GM18909 (cell line): ENCODE data around the gene ITGB2.
"Not testable (repeated sequence)": the region's sequence is repeated elsewhere in the genome, so short reads cannot be mapped to it uniquely, and the experiment has no call there.

Experiments
- ATAC-seq: cut with Tn5 transposase; IDR thresholded peaks from one replicate; pipeline ENCODE4 v1.9.1; 2021; ENCODE audit warnings: mild to moderate bottlenecking; ENCODE audit not compliant: unreplicated experiment, poor library complexity

The ITGB2 gene

DNA sequence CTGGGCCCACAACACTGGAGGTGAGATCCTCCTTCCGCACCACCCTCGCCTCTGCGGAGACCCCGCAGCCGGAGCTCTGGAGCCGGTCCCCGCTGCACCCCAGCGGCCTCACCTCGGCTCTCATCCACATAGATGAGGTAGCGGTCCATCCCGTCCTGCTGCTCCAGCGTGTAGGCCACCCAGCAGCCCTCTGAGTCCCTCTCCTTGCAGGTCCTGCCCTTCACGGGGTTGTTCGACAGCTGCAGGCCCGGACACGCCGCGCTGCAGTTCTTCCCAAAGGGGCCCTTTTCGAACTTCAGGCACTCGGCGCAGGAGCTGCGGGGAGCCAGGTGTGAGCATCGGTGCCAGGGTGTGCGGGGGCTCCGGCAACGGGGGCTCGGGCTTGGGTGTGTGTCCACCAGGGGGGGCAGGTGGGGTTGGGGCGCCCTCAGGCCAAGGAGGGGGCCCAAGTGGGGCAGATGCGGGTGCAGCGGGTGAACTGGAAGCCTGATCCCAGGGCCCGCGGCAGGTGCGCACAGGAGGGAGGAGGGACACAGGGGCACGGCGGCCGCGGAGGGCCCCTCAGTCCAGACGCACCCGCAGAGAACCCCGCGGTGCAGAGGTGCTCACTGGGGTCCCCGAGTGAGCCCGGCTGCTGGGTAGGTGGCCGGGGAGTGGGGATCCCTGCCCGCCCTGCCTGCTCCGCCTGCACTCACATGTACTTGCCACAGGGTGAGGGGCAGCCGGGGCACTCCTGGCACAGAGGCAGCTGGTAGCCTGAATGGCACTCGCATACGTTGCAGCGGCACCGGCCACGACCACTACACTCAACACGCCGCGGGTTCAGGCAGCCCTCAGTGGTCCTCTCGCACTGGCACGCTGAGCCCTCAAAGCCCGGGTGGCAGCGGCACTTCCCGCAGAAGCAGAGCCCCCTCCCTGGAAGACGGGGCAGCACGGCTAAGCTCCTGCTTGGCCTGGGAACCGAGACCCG is 31.8 kb downstream of the ITGB2 start:
- ATAC-seq, result no peak

DNA sequence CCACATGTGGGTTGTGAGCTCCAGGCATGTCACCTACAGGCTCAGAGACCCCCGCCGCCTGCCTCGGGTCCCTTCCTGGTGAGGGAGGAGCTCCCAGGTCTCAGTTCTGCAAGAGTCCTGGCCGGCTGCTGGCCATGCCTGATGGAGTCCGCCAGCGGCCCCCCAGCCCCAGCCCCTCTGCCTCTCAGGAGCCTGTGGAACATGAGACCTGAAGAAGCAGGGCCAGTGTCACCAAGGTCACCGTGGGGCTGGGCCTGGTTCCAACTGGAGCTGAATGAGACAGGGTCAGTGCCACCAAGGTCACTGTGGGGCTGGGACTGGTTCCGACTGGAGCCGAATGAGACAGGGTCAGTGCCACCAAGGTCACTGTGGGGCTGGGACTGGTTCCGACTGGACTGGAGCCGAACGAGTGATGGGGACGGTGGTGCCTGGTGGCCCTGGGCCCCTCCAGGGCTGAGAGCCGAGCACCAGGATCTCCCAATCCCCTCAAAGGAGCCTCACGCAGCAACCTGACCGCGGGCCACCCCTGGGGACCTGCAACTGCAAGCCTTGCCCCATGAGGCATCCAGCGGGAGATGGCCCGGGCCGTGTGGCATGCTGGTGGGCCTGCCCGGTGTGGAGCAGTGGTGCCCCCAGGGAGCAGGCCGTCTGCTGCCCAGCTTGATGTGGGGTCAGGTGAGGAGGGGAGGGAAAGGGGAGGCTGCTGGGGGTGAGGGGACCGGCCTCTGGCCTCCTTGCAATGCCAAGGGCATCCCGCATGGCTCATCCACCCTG is 32.7 kb downstream of the ITGB2 start:
- ATAC-seq, result no peak

- no peak for ATAC-seq
Measured at GRCh38 chr21:44887126-44887806, 33.4 kb downstream of the ITGB2 start.

- ATAC-seq, result no peak
Measured at GRCh38 chr21:44886113-44887075, 34.3 kb downstream of the ITGB2 start.

DNA sequence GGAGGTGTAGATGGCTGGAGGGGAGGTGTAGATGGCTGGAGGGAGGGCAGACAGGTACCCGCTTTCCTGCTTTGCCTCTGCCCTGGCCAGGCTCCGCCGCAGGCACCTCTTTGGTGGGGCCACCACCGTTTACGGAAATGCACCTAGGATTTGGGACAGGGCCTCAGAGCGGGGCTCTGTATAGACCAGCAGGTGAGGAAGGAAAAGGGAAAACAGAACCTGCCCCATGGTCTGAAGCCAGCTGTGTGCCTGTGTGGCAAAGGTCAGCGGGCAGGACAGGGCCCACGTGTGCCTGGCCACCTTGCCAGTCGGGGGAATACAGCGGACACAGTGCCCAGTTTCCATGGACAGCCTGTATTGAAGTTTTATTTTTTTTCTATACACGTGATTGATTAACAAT is 35.1 kb downstream of the ITGB2 start:
- no peak for ATAC-seq

DNA sequence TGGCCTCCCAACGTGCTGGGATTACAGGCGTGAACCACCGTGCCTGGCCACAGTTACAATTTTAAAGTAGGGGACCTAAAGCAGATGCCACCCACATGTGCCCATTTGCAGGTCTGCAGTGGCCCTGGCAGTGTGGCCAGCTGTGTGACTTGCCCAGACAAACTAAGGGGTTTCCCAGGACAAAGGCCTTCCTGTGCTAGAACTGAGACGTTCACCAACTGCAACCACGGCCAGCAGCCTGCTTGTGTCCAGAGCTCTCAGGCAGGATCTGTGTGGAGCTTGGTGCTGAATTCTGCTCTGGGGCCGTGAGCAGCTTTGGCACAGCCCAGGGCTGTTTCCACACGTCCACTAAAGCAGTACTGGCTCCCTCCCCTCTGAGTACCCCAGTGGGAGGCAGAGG is 36.6 kb downstream of the ITGB2 start:
- no peak for ATAC-seq

DNA sequence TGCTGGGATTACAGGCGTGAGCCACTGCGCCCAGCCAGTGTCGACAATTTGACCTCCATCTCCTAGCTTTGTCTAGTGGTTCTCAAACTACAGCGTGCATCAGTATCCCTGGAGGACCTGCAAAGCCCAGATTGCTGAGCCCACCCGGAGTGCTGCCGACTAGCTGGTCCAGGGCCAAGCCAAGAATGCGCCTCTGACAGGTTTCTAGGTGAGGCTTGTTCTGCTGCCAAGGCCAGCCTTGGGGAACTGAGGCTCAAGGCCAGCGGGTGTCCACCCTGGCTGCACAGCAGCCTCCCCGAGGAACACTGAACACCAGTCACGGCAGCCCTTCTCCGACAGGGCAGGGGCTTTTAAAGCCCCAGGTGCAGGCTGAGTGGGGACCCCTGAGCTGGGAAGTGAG is 37.4 kb downstream of the ITGB2 start:
- no peak for ATAC-seq

- ATAC-seq, result no peak
Measured at GRCh38 chr21:44881198-44881872, 39.4 kb downstream of the ITGB2 start.

- ATAC-seq, result no peak
Measured at GRCh38 chr21:44880405-44881197, 40.1 kb downstream of the ITGB2 start.

GRCh38 chr21:44879238-44879637 is 41.5 kb downstream of the ITGB2 start:
- not testable (repeated sequence) for ATAC-seq

DNA sequence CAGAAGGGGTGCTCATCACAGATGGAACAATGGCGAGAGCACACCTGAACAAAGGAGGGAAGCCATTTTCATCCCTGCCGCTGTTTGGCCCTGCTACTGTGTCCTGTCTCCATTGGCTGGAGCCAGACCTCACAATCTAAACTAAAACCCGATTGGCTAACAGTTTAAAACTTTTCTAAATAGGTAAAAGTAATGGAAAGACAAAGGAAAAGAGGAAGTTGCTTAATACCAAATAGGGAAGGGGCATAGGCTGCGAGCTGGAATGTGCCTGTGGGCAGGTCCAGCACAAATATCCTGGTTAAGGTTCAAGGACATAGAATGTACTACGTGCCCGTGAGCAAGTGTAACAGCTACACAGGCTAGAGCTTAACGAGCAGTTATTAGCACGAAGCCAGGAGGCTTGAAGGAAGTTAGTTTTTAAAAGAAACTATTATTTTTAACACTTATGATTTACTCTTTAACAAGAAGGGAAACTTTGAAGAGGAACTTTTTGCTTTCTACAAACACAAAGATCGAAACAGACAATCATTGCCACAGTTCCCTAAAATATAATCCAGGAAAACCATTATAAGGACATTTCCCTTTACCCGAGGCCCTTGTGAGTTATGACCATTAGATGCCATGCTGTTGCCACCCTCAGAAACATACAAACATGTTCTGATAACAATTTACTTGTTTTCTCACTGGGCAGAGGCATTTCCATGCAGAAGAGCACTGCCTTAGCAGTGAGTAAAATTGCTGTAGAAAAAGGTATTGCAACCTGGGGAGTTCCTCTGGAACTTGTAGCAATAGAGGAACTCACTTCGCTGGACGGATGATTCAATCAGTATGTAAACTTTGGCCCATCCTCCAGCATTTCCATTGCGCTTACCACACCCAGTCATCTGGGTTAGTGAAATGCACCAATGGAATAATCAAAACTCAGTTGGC is 42.4 kb downstream of the ITGB2 start:
- no peak for ATAC-seq

DNA sequence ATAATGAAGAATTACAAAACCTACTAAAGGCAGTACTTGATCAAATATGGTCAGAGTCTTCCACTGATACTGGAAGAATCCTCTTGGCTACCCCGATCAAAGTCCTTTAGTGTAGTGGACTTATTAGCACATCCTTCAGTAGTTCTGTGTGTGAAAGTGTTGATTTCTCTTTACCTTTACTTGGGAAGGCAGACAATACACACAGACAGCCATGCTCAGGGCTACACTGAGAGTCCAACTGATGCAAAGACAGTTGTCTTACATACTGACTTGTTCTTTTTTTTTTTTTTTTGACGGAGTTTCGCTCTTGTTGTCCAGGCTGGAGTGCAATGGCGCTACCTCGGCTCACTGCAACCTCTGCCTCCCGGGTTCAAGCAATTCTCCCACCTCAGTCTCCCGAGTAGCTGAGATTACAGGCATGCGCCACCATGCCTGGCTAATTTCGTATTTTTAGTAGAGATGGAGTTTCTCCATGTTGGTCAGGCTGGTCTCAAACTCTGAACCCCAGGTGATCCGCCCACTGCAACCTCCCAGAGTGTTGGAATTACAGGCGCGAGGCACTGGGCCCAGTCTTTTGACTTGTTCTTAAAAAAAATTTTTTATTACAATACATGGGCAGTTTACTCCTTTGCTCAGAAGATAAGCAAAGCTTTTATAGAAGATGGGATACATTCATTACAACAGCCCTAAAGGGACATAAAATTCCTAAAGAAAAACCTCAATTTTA is 43.7 kb downstream of the ITGB2 start:
- no peak for ATAC-seq

DNA sequence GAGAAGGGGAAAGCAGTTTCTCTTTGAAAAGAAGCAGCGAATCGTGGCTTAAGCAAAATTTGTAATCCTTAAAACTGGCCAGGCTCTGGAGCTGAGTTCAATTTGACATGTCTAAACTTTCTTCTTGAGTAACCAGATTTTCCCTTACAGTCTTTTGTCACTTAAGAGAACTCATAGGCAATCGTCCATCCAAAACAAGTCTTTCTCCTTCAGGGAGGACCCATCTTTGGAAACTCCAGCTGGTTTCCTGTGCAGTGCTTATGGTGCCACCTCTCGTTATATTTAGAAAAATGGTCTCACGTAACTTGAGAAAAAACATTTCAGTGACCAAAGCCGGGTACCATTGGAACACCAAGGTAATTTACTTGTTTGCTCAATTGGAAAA is 45.4 kb downstream of the ITGB2 start:
- no peak for ATAC-seq

DNA sequence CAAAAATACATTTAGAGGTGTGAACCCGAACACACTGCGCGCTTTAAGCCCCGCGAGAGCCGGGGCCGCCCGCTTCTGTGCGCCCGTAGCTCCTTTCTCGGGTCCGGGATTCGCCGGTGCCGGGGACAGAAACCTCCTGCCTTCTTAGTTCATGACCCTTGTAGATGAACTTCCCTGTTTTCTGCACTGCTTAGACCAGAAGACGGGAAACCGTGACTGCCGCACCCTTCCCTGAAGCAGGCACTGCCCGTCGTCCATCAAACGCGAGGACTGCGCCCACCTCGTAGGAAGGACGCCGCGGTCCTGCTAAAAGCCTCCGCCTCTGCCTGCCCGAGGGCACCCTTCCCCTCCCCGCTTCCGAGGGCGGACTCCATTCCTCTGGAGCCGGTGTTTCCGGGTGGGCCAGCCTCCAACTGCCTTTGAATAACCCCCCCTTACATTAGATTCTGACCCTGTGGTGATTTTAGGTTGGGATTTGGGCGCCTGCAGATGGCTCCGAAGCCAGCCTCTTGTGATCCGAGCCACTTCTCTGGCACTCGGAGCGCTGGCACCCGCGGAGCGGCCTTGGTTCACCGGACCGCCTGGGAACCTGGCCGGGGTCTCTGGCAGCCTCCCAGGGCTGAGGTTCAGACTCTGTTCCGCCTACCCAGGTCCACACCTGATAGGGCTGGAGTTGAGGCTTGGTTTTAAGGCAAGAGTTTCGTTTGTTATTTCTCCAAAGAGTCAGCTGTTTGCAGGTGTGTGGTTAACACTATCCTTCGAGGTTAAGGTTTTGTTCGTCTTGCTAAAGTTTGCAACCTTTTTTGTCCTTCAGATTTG is 46.0 kb downstream of the ITGB2 start:
- ATAC-seq, result no peak

DNA sequence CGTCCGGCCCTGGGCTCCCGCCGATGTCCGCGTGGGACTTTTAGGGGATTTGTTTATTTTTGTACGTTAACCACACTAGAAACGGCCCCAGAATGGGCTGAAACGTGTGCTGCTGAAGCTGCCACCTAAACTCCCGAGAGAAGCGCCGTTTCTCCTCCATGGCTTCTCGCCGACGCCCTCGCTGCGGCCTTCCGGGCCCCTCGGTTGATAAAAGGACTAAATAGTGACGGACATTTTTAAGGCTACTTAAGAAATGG is 46.5 kb downstream of the ITGB2 start:
- ATAC-seq, result no peak
